Neural crest cell (in vitro differentiated cells): Measurements from ENCODE around the gene NIPAL4. TPM values are rescaled to one million over a fixed set of nuclear protein-coding genes. Genes with fewer than 3 reads are reported as not detected.

Source experiments
- DNase-seq: peaks from one replicate; pipeline ENCODE4 v3.0.0; 2021; ENCODE audit warnings: low read depth, mixed read lengths, low spot score
- H3K27ac Mint-ChIP-seq: one replicate; pipeline ENCODE4 v1.8.0; 2021; ENCODE audit warnings: mild to moderate bottlenecking, mixed read lengths; ENCODE audit not compliant: unreplicated experiment
- H3K27me3 Mint-ChIP-seq: 2 replicates; pipeline ENCODE4 v1.8.0; 2021; ENCODE audit warnings: low read depth, mild to moderate bottlenecking, mixed read lengths
- H3K36me3 Mint-ChIP-seq: 2 replicates; pipeline ENCODE4 v1.8.0; 2021; ENCODE audit warnings: low read depth, mild to moderate bottlenecking, mixed read lengths
- H3K4me1 Mint-ChIP-seq: 2 replicates; pipeline ENCODE4 v1.8.0; 2021; ENCODE audit warnings: mixed read lengths
- H3K4me3 Mint-ChIP-seq: one replicate; pipeline ENCODE4 v1.8.0; 2021; ENCODE audit warnings: mild to moderate bottlenecking, mixed read lengths
- H3K9me3 Mint-ChIP-seq: 2 replicates; pipeline ENCODE4 v1.8.0; 2021; ENCODE audit warnings: mixed read lengths
- total RNA-seq: library from RNA; stranded (reverse); gene quantifications from 2 replicates; pipeline ENCODE4 v1.2.1, GENCODE V29; 2021
- TF ChIP-seq, protein P1 (sequence below): fragments of 200-600 bp; sonication (generic); conservative IDR thresholded peaks from 2 replicates; pipeline ENCODE4 v1.5.0; 2021; ENCODE audit warnings: antibody characterized with exemption, mild to moderate bottlenecking

Gene NIPAL4
- total RNA-seq, 1 donor from 2014 or later = not detected

- Mint-ChIP-seq H3K36me3 (peaks cover 8% of the 10 kb centered on the region), H3K4me1 (no peaks in the 10 kb centered on the region), H3K4me3 (no peak overlapping the region), H3K27ac (no peak overlapping the region), H3K27me3 (no peaks in the 10 kb centered on the region), H3K9me3 (peaks cover 3% of the 10 kb centered on the region)
- TF ChIP-seq, protein P1, sequence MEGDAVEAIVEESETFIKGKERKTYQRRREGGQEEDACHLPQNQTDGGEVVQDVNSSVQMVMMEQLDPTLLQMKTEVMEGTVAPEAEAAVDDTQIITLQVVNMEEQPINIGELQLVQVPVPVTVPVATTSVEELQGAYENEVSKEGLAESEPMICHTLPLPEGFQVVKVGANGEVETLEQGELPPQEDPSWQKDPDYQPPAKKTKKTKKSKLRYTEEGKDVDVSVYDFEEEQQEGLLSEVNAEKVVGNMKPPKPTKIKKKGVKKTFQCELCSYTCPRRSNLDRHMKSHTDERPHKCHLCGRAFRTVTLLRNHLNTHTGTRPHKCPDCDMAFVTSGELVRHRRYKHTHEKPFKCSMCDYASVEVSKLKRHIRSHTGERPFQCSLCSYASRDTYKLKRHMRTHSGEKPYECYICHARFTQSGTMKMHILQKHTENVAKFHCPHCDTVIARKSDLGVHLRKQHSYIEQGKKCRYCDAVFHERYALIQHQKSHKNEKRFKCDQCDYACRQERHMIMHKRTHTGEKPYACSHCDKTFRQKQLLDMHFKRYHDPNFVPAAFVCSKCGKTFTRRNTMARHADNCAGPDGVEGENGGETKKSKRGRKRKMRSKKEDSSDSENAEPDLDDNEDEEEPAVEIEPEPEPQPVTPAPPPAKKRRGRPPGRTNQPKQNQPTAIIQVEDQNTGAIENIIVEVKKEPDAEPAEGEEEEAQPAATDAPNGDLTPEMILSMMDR = no peak
- no peak for DNase-seq
Measured at GRCh38 chr5:157486861-157487260, 26.8 kb downstream of the NIPAL4 start.

DNA sequence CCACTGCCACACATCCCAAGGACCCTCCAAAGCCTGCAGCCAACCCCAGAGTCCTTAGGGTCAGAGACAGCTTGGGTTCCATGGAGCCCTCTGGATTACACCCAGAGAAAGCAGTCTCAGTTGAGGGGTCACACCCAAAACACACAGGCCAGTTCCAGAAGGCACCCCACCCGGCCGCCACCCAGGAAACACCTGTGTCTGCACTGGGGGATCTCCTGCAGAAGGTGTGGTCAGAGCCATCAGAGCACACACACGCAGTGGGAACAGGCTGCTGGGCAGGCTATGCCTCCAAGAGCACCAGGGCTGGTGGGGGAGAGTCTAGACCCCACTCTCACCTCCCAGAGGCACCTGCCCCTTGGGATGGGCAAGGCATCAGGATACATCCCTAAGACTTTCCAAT is 27.3 kb downstream of the NIPAL4 start:
- TF ChIP-seq, protein P1 = no peak
- Mint-ChIP-seq H3K36me3 (peaks cover 8% of the 10 kb centered on the region), H3K4me1 (no peaks in the 10 kb centered on the region), H3K27me3 (no peaks in the 10 kb centered on the region), H3K4me3 (no peak overlapping the region), H3K27ac (no peak overlapping the region), H3K9me3 (peaks cover 3% of the 10 kb centered on the region)
- no peak for DNase-seq

- Mint-ChIP-seq H3K36me3 (peaks cover 8% of the 10 kb centered on the region), H3K27ac (no peak overlapping the region), H3K4me3 (no peak overlapping the region)
Measured at GRCh38 chr5:157491471-157491995, 31.5 kb downstream of the NIPAL4 start.

DNA sequence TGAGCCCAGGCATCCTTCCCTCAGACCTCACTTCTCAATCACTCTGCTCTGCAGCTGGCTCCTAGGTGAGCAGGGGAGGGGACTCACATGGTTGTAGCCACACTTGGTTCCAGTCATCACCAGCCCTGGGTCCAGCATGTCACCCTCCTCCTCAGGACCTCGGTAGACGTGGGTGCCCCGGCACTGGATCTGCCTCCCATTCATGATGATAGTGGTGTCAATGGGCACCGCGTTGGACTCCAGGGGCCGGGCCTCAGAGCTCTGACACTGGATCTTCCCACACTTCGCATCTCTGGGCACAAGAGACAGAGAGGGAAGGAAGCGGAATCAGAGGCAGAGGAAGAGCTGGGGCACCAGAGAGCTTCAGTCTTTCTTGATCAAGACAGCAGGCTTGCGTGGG is 32.9 kb downstream of the NIPAL4 start:
- Mint-ChIP-seq H3K27ac (no peak overlapping the region), H3K4me3 (no peak overlapping the region), H3K9me3 (peaks cover 4% of the 10 kb centered on the region), H3K27me3 (no peaks in the 10 kb centered on the region), H3K4me1 (no peaks in the 10 kb centered on the region), H3K36me3 (peaks cover 8% of the 10 kb centered on the region)
- no peak for DNase-seq
- TF ChIP-seq, protein P1 = no peak

More at GRCh38 chr5:157491471-157491995, 31.5 kb downstream of the NIPAL4 start:
- TF ChIP-seq, protein P1 = no peak
- peaks cover 4% of the 10 kb centered on the region for H3K9me3 Mint-ChIP-seq
- H3K4me1 Mint-ChIP-seq = no peaks in the 10 kb centered on the region
- H3K27me3 Mint-ChIP-seq = no peaks in the 10 kb centered on the region
- DNase-seq = no peak

DNA sequence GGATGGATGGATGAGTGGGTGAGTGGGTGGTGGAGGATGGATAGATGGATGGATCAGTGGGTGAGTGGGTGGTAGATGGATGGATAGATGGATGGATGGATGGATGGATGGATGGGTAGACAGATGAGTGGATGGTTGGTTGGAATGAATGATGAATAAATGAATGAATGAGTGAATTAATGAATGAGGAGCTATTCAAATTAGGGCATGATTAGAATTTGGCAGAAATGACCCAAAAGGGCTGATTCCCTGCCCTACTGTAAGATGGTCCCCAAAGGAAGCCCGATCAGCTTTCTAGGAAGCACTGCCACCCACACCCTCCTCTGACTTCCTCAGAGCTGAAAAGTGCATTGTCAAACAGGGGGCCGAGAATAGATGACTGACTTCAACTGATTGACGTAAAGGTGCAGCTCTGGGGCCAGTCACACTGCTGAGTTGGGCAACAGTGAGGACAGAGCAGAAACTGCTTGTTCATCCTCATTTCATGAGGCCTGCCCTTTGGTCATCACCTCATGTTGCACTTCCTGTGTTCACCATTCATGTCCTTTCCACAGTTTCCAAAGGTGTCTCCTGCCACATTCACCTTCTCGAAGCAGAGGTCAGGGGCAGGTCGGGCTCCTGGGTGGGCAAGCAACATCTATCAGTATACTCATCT is 34.3 kb downstream of the NIPAL4 start:
- no peak for DNase-seq
- Mint-ChIP-seq H3K4me3 (no peak overlapping the region), H3K36me3 (peaks cover 4% of the 10 kb centered on the region), H3K9me3 (peaks cover 4% of the 10 kb centered on the region), H3K27ac (no peak overlapping the region), H3K4me1 (no peaks in the 10 kb centered on the region), H3K27me3 (no peaks in the 10 kb centered on the region)
- TF ChIP-seq, protein P1 = no peak
